GM12801 (cell line): ENCODE measurements around the gene NLGN1.

Experiments
- CTCF ChIP-seq: IDR thresholded peaks from one replicate; pipeline ENCODE4 v1.5.1; 2011; ENCODE audit warnings: control low read depth; ENCODE audit not compliant: insufficient read length; ENCODE audit errors: extremely low read depth

The NLGN1 gene

GRCh38 chr3:174278094-174278493 lies 880.5 kb downstream of the NLGN1 start:
- no peak for TF ChIP-seq CTCF

DNA sequence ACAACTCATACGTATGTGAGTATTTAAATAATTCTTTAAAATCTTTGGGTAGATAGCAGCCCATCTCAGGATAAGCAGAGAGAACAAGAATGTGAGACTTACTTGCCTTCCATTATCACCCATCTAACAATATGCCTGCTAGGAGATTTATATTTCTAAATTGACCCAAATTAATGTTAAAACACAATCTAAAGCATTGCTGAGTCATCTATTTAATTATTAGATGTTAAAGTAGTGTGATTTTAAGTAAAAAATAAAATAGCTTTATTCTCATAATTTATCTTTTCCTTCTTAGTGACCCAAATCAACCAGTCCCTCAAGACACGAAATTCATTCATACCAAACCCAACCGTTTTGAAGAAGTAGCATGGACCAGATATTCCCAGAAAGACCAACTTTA lies 882.6 kb downstream of the NLGN1 start:
- TF ChIP-seq CTCF: no peak

DNA sequence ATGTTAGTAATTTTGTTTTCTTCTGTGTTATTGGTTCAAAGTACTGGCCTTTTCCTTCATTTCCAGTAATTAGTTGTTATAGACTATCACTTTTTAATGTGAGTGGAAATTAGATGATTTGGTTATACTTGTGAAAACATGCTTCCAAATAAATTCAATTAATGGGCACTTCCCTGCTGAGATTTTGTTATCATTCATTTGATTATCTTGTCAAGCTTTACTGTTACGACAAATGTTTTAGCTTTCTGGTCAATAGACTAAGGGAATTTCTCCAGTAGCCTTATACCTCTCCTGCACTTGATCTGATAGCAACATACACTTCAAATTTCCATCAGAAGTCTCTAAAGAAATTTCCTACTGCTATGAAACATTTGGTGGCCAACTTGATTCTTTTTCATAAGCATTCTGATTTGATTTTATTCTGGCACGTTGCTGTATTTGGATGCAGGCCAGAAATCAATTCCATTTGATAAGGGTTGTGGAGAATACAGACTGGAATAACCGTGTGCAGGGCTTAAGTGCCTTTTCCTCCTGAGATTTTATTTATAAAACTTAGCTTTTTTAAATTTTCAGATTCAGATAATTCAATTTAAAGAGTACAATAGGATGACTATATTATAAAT lies 887.8 kb downstream of the NLGN1 start:
- TF ChIP-seq CTCF: no peak

- TF ChIP-seq CTCF: no peak
Observed at GRCh38 chr3:174287705-174288104, 890.2 kb downstream of the NLGN1 start.

DNA sequence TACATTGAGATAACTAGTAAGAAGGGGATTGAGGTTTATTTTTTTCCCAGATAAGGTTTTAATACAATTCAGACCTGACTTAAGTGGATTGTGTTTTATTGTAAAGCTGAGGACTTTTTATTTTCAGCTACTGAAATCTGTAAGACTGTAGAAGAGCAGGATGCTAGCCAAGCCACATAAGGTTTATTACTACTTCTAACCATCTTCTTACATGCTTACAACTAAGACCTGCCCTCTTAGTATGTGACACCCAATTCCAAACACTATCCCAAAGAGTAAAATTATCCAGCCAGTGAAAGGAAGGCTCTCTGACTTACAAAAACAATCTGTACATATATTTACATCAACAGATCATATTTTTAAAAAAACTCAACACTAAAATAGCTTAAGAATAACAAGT lies 897.1 kb downstream of the NLGN1 start:
- TF ChIP-seq CTCF: no peak

GRCh38 chr3:174295306-174296092 lies 898.0 kb downstream of the NLGN1 start:
- no peak for TF ChIP-seq CTCF

- TF ChIP-seq CTCF: no peak
Observed at GRCh38 chr3:174302746-174303315, 905.3 kb downstream of the NLGN1 start.
